Body of pancreas (tissue), 4 donors: ENCODE data around the gene PDE1A.

Experiments used
- CTCF ChIP-seq, 7 experiments: fragments of 450-650 bp in 4 of 7; fragments of 200-600 bp in 3 of 7; sonication (generic) in 3 of 7; IDR thresholded peaks; one replicate each; pipeline ENCODE4 v1.5.1; 2016 to 2019; ENCODE audit warnings: antibody characterized with exemption in 7 of 7
- POLR2A ChIP-seq, 3 donors: fragments of 450-650 bp; IDR thresholded peaks; one replicate each; pipeline ENCODE4 v1.6.1; 2016; ENCODE audit warnings: antibody characterized with exemption in 3 of 3, mild to moderate bottlenecking in 2 of 3

DNA sequence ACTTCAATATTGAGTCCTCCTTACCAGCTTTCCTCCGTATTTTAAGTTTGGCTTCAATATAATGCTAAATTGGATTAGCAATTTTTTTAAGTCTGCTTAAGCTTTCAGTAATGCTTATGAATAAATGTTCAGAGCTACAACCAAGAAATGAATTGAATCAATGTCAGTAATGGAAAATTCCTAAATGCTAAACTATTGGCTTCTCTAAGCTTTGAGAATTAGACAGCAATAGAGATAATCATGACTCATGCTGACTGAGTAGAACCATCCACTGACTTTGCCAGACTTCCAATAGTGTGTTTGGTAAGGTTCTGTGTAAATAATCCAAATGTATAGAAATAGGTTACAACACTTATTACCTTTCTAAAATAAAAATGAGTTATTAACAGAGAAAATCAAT lies 8.9 kb upstream of the PDE1A start:
- no peak for TF ChIP-seq CTCF (IDR thresholded peaks at IDR 0.05)
- TF ChIP-seq POLR2A (IDR thresholded peaks at IDR 0.05) = no peak
